HEK293 (cell line): Measurements from ENCODE around the gene SKAP1.

Source experiments
- CTCF ChIA-PET: fragments of 350-600 bp; formaldehyde crosslinking; extraction: SDS; loops from one replicate; lab custom pipeline; 2021; ENCODE audit warnings: antibody characterized with exemption; lab: Yijun Ruan, JAX
- POLR2A ChIA-PET: fragments of 300-600 bp; formaldehyde crosslinking; extraction: SDS; loops from one replicate; lab custom pipeline; 2020; ENCODE audit warnings: antibody characterized with exemption, inconsistent platforms; lab: Yijun Ruan, JAX
- H3K27ac ChIP-seq: fragments of 200-500 bp; sonication (Bioruptor generic); 2 replicates; pipeline ENCODE4 v1.5.1; 2014; ENCODE audit warnings: low read depth, low read length, control low read depth, inconsistent platforms; ENCODE audit errors: extremely low read depth
- H3K36me3 ChIP-seq, 2 experiments: fragments of 200-500 bp in 1 of 2; sonication (Bioruptor generic) in 1 of 2; 1 replicate in 1 of 2; 2 replicates in 1 of 2; pipeline ENCODE4 v1.5.1; 2014 to 2017; ENCODE audit warnings: inconsistent platforms in 2 of 2, low read length in 2 of 2; ENCODE audit not compliant: control insufficient read depth in 2 of 2, insufficient read depth in 1 of 2
- H3K4me1 ChIP-seq: fragments of 200-500 bp; sonication (Bioruptor generic); 2 replicates; pipeline ENCODE4 v1.5.1; 2014; ENCODE audit warnings: mild to moderate bottlenecking, low read length, inconsistent platforms; ENCODE audit not compliant: control insufficient read depth, insufficient read depth
- H3K4me3 ChIP-seq: 2 replicates; pipeline ENCODE4 v1.5.1; 2011; ENCODE audit warnings: low read depth, mild to moderate bottlenecking, control low read depth, low read length, moderate library complexity
- H3K9me3 ChIP-seq: fragments of 200-500 bp; sonication (Bioruptor generic); 2 replicates; pipeline ENCODE4 v1.5.1; 2014; ENCODE audit warnings: low read depth, low read length, inconsistent platforms; ENCODE audit not compliant: control insufficient read depth, insufficient read depth
- HOXC10 ChIP-seq: sonication (generic); formaldehyde crosslinking; IDR thresholded peaks from 2 replicates; pipeline ENCODE4 v1.8.1; 2023; ENCODE audit warnings: mild to moderate bottlenecking, missing genetic modification reagents
- PRDM2 ChIP-seq: fragments of 450-650 bp; formaldehyde crosslinking; IDR thresholded peaks from 2 replicates; pipeline ENCODE4 v1.5.1; 2016; ENCODE audit warnings: missing biosample characterization, missing genetic modification characterization, borderline replicate concordance
- SALL2 ChIP-seq: fragments of 450-650 bp; formaldehyde crosslinking; IDR thresholded peaks from 2 replicates; pipeline ENCODE4 v1.5.0; 2017; ENCODE audit warnings: missing biosample characterization, mild to moderate bottlenecking, missing genetic modification characterization, borderline replicate concordance
- SCRT2 ChIP-seq: fragments of 450-650 bp; formaldehyde crosslinking; IDR thresholded peaks from 2 replicates; pipeline ENCODE4 v1.5.1; 2016; ENCODE audit warnings: missing biosample characterization, missing genetic modification characterization
- SETDB1 ChIP-seq: IDR thresholded peaks from one replicate; pipeline ENCODE4 v1.6.1; 2017; ENCODE audit warnings: mild to moderate bottlenecking, low read length, moderate library complexity, mixed read lengths; ENCODE audit not compliant: insufficient read length
- YY1 ChIP-seq: fragments of 450-650 bp; formaldehyde crosslinking; IDR thresholded peaks from 2 replicates; pipeline ENCODE4 v1.5.1; 2018; ENCODE audit warnings: missing biosample characterization, missing genetic modification characterization
- ZBTB10 ChIP-seq: fragments of 450-650 bp; formaldehyde crosslinking; IDR thresholded peaks from 2 replicates; pipeline ENCODE4 v1.5.1; 2016; ENCODE audit warnings: missing biosample characterization, missing genetic modification characterization
- ZFP69B ChIP-seq: fragments of 450-650 bp; formaldehyde crosslinking; IDR thresholded peaks from 2 replicates; pipeline ENCODE4 v1.5.1; 2016; ENCODE audit warnings: missing biosample characterization, missing genetic modification characterization
- ZNF2 ChIP-seq: fragments of 450-650 bp; formaldehyde crosslinking; IDR thresholded peaks from 2 replicates; pipeline ENCODE4 v1.5.1; 2016; ENCODE audit warnings: missing biosample characterization, missing genetic modification characterization
- ZNF221 ChIP-seq: fragments of 450-650 bp; formaldehyde crosslinking; IDR thresholded peaks from 2 replicates; pipeline ENCODE4 v1.5.1; 2017; ENCODE audit warnings: missing biosample characterization, missing genetic modification characterization, borderline replicate concordance
- ZNF223 ChIP-seq: fragments of 450-650 bp; formaldehyde crosslinking; IDR thresholded peaks from 2 replicates; pipeline ENCODE4 v1.5.1; 2016; ENCODE audit warnings: missing biosample characterization, missing genetic modification characterization
- ZNF280D ChIP-seq: fragments of 450-650 bp; formaldehyde crosslinking; IDR thresholded peaks from 2 replicates; pipeline ENCODE4 v1.5.1; 2016; ENCODE audit warnings: missing biosample characterization, missing genetic modification characterization
- ZNF302 ChIP-seq: fragments of 450-650 bp; formaldehyde crosslinking; IDR thresholded peaks from 2 replicates; pipeline ENCODE4 v1.5.1; 2016; ENCODE audit warnings: missing biosample characterization, missing genetic modification characterization, low read depth
- ZNF341 ChIP-seq: fragments of 450-650 bp; formaldehyde crosslinking; IDR thresholded peaks from 2 replicates; pipeline ENCODE4; 2016; ENCODE audit warnings: low read depth, missing biosample characterization, missing genetic modification characterization
- ZNF354C ChIP-seq: fragments of 450-650 bp; formaldehyde crosslinking; IDR thresholded peaks from 2 replicates; pipeline ENCODE4 v1.5.1; 2016; ENCODE audit warnings: missing biosample characterization, missing genetic modification characterization, low read depth, borderline replicate concordance
- ZNF521 ChIP-seq: fragments of 450-650 bp; formaldehyde crosslinking; IDR thresholded peaks from 2 replicates; pipeline ENCODE4 v1.5.1; 2017; ENCODE audit warnings: missing biosample characterization, mild to moderate bottlenecking, missing genetic modification characterization
- ZNF549 ChIP-seq: fragments of 450-650 bp; IDR thresholded peaks from 2 replicates; pipeline ENCODE4 v1.5.1; 2018; ENCODE audit warnings: missing biosample characterization, missing genetic modification characterization, mild to moderate bottlenecking, inconsistent platforms, moderate library complexity
- ZNF621 ChIP-seq: fragments of 450-650 bp; formaldehyde crosslinking; IDR thresholded peaks from 2 replicates; pipeline ENCODE4 v1.5.1; 2017; ENCODE audit warnings: missing biosample characterization, missing genetic modification characterization
- ZNF660 ChIP-seq: fragments of 450-650 bp; IDR thresholded peaks from 2 replicates; pipeline ENCODE4 v1.5.1; 2018; ENCODE audit warnings: missing biosample characterization, mild to moderate bottlenecking, missing genetic modification characterization
- ZNF677 ChIP-seq: fragments of 450-650 bp; IDR thresholded peaks from 2 replicates; pipeline ENCODE4 v1.5.0; 2018; ENCODE audit warnings: missing biosample characterization, mild to moderate bottlenecking, missing genetic modification characterization, moderate library complexity
- ZNF701 ChIP-seq: fragments of 450-650 bp; formaldehyde crosslinking; IDR thresholded peaks from 2 replicates; pipeline ENCODE4 v1.5.1; 2016; ENCODE audit warnings: missing biosample characterization, missing genetic modification characterization
- ZNF704 ChIP-seq: fragments of 450-650 bp; formaldehyde crosslinking; IDR thresholded peaks from 2 replicates; pipeline ENCODE4 v1.5.1; 2016; ENCODE audit warnings: missing biosample characterization, missing genetic modification characterization
- ZNF830 ChIP-seq: fragments of 450-650 bp; IDR thresholded peaks from 2 replicates; pipeline ENCODE4 v1.5.0; 2018; ENCODE audit warnings: missing biosample characterization, missing genetic modification characterization, low read depth, mild to moderate bottlenecking, moderate library complexity
- ZSCAN30 ChIP-seq: fragments of 450-650 bp; IDR thresholded peaks from 2 replicates; pipeline ENCODE4 v1.5.1; 2018; ENCODE audit warnings: missing biosample characterization, mild to moderate bottlenecking, missing genetic modification characterization, moderate library complexity

The SKAP1 gene

GRCh38 chr17:48386826-48387225 lies 43.2 kb downstream of the SKAP1 start:
- H3K9me3 ChIP-seq, result no peaks in the 10 kb centered on the region
- no peaks in the 10 kb centered on the region for H3K36me3 ChIP-seq
- ChIA-PET CTCF (interaction anchor here (0.6 to 3.6 kb wide), 9 partner anchors 8 to 127 kb away, joined by 3 to 16 read pairs (median 5); no protein-coding TSS in a partner anchor), POLR2A (no interaction called here)
- no peak overlapping the region for H3K4me3 ChIP-seq
- TF ChIP-seq ZNF621 (tag by site-specific recombination) (no peak), PRDM2 (tag by site-specific recombination) (no peak), ZBTB10 (tag by site-specific recombination) (no peak), ZNF221 (no peak), SCRT2 (tag by site-specific recombination) (no peak), HOXC10 (CRISPR knock-in tag) (no peak), ZNF223 (tag by site-specific recombination) (no peak), ZNF302 (tag by site-specific recombination) (no peak), ZFP69B (tag by site-specific recombination) (no peak), ZNF341 (tag by site-specific recombination) (no peak), ZNF677 (no peak), SALL2 (tag by site-specific recombination) (no peak), ZNF704 (tag by site-specific recombination) (no peak), ZSCAN30 (tag by site-specific recombination) (no peak), ZNF2 (tag by site-specific recombination) (no peak)
- no peak overlapping the region for H3K27ac ChIP-seq
- peaks cover 16% of the 10 kb centered on the region for H3K4me1 ChIP-seq

- Histone ChIP-seq H3K36me3 (no peaks in the 10 kb centered on the region), H3K9me3 (no peaks in the 10 kb centered on the region), H3K4me3 (no peak overlapping the region), H3K27ac (no peak overlapping the region), H3K4me1 (peaks cover 15% of the 10 kb centered on the region)
- ChIA-PET CTCF (interaction anchor here (0.5 to 3.6 kb wide), 8 partner anchors 10 to 217 kb away, joined by 3 to 16 read pairs (median 3); no protein-coding TSS in a partner anchor), POLR2A (no interaction called here)
- TF ChIP-seq YY1, result no peak
- no peak for TF ChIP-seq ZNF549 (tag by site-specific recombination)
- no peak for TF ChIP-seq ZNF280D (tag by site-specific recombination)
- TF ChIP-seq ZNF701 (tag by site-specific recombination), result no peak
- TF ChIP-seq SETDB1, result no peak
- TF ChIP-seq ZNF660 (tag by site-specific recombination), result no peak
- TF ChIP-seq ZNF830 (tag by site-specific recombination), result no peak
- no peak for TF ChIP-seq ZNF521
- no peak for TF ChIP-seq ZNF354C (tag by site-specific recombination)
Measured at GRCh38 chr17:48385319-48385718, 44.7 kb downstream of the SKAP1 start.
